H1 (cell line): ENCODE data around the gene SLC25A38. TPM values are rescaled to one million over a fixed set of nuclear protein-coding genes. Genes with fewer than 3 reads are reported as not detected.

Experiments
- ATF2 ChIP-seq: IDR thresholded peaks from 2 replicates; pipeline ENCODE4 v1.6.1; 2012; ENCODE audit warnings: low read length, inconsistent platforms
- FOSL1 ChIP-seq: IDR thresholded peaks from 2 replicates; pipeline ENCODE4 v1.6.1; 2011; ENCODE audit warnings: mild to moderate bottlenecking, low read depth, low read length, moderate library complexity; ENCODE audit not compliant: insufficient read depth
- USF2 ChIP-seq: IDR thresholded peaks from 2 replicates; pipeline ENCODE4 v1.6.1; 2011; ENCODE audit warnings: low read length, improper control_type of control experiment
- polyA plus RNA-seq, 7 experiments: library from polyadenylated mRNA; depleted of rRNA in 3 of 7; stranded (reverse) in 5 of 7; unstranded in 2 of 7; fragments of >200 nt in 5 of 7; fragments of 200-250 nt in 2 of 7; gene quantifications; 1 replicate in 5 of 7; 2 replicates in 1 of 7; 4 replicates in 1 of 7; pipeline versions ENCODE4 v1.2.1 to v1.2.3, GENCODE V29; 2011 to 2013; ENCODE audit warnings: missing spikeins in 2 of 7, mixed read lengths in 2 of 7
- total RNA-seq: library from RNA; stranded (reverse); fragmentation: NEBNext Ultra II Directional; extraction: Animal tissue kit (Norgen Biotek cat#: 25700); gene quantifications from 2 replicates; pipeline ENCODE4 v1.2.1, GENCODE V29; 2021

SLC25A38 gene
- total and polyA plus RNA-seq, 2 of the 8 experiments (the other 6 are each of a cell fraction or from before 2014, with no cell fraction given) = 41.2 to 45.8 TPM

- no peak for TF ChIP-seq ATF2
- TF ChIP-seq FOSL1 = no peak
- no peak for TF ChIP-seq USF2
Observed at GRCh38 chr3:39379778-39380155, 3.4 kb upstream of the SLC25A38 start (continued).
